Measurements from ENCODE around the gene NECAB3. TPM values are rescaled to one million over a fixed set of nuclear protein-coding genes. Genes with fewer than 3 reads are reported as not detected.

The NECAB3 gene
- total RNA-seq, 4 donors from 2014 or later: 30.6 to 71.9 (median 52.9) TPM

- H3K4me1 ChIP-seq: peaks cover 0 to 17% (median 4%) of the 10 kb centered on the region in 3 donors
- no peak overlapping the region for H3K4me3 ChIP-seq
- TF ChIP-seq EP300 (IDR thresholded peaks at IDR 0.05) (no peak), POLR2AphosphoS5 (IDR thresholded peaks at IDR 0.05) (no peak), POLR2A (IDR thresholded peaks at IDR 0.05) (no peak), CTCF (IDR thresholded peaks at IDR 0.05) (no peak)
- 93% methylated on average over 3 of the region's 8 CpGs; no CpG with 5 or more reads in 1 of the 2 donors for WGBS, 2 donors (ENCODE audit: low coverage in 1 of 2)
- ATAC-seq: no peak
- H3K27me3 ChIP-seq: no peaks in the 10 kb centered on the region
- H3K9me3 ChIP-seq: no peaks in the 10 kb centered on the region
- H3K36me3 ChIP-seq: peaks cover 0 to 49% of the 10 kb centered on the region in 2 donors
- no peak overlapping the region for H3K27ac ChIP-seq
These were observed 15.7 kb downstream of the NECAB3 start for GRCh38 chr20:33658510-33658909.

DNA sequence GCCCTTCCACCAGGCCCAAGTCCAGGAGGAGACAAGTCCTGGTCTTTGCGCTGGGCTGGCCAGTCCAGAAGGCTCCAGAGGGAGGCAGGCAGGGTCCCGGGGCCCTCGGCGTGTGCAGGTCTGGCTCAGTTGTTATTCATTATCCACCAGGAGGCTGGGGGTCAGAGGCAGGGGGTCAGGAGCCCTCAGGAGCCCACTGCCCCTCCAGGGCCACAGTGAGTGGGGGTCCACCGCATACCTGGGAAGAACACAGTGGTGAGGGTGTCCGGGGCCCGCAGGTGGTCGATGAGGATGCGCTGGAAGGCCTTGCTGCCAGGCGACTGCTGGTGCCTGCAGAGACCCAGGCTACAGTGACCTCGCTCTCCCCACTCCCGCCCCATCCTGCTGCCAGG, 16.5 kb downstream of the NECAB3 start:
- no peak for ATAC-seq
- no peak overlapping the region for H3K27ac ChIP-seq
- H3K9me3 ChIP-seq: no peaks in the 10 kb centered on the region
- WGBS, 2 donors (ENCODE audit: low coverage in 1 of 2): 88% methylated on average over 1 of the region's 12 CpGs; no CpG with 5 or more reads in 1 of the 2 donors
- peaks cover 0 to 19% (median 9%) of the 10 kb centered on the region in 3 donors for H3K4me1 ChIP-seq
- no peak overlapping the region for H3K4me3 ChIP-seq
- H3K36me3 ChIP-seq: peaks cover 0 to 49% of the 10 kb centered on the region in 2 donors
- TF ChIP-seq CTCF (IDR thresholded peaks at IDR 0.05) (no peak), POLR2A (IDR thresholded peaks at IDR 0.05) (no peak), POLR2AphosphoS5 (IDR thresholded peaks at IDR 0.05) (no peak), EP300 (IDR thresholded peaks at IDR 0.05) (no peak)
- H3K27me3 ChIP-seq: no peaks in the 10 kb centered on the region

- no peak for ATAC-seq
- H3K36me3 ChIP-seq: peaks cover 0 to 49% of the 10 kb centered on the region in 2 donors
- H3K27me3 ChIP-seq: no peaks in the 10 kb centered on the region
- peaks cover 0 to 15% (median 9%) of the 10 kb centered on the region in 3 donors for H3K4me1 ChIP-seq
- no peaks in the 10 kb centered on the region for H3K9me3 ChIP-seq
- H3K4me3 ChIP-seq: no peak overlapping the region
- H3K27ac ChIP-seq: no peak overlapping the region
- no peak for TF ChIP-seq CTCF (IDR thresholded peaks at IDR 0.05)
- no peak for TF ChIP-seq EP300 (IDR thresholded peaks at IDR 0.05)
- no peak for TF ChIP-seq POLR2A (IDR thresholded peaks at IDR 0.05)
- TF ChIP-seq POLR2AphosphoS5 (IDR thresholded peaks at IDR 0.05): no peak
- WGBS, 2 donors (ENCODE audit: low coverage in 1 of 2): 83% methylated on average over 3 of the region's 17 CpGs; no CpG with 5 or more reads in 1 of the 2 donors
These were observed 17.2 kb downstream of the NECAB3 start for GRCh38 chr20:33656783-33657703.

DNA sequence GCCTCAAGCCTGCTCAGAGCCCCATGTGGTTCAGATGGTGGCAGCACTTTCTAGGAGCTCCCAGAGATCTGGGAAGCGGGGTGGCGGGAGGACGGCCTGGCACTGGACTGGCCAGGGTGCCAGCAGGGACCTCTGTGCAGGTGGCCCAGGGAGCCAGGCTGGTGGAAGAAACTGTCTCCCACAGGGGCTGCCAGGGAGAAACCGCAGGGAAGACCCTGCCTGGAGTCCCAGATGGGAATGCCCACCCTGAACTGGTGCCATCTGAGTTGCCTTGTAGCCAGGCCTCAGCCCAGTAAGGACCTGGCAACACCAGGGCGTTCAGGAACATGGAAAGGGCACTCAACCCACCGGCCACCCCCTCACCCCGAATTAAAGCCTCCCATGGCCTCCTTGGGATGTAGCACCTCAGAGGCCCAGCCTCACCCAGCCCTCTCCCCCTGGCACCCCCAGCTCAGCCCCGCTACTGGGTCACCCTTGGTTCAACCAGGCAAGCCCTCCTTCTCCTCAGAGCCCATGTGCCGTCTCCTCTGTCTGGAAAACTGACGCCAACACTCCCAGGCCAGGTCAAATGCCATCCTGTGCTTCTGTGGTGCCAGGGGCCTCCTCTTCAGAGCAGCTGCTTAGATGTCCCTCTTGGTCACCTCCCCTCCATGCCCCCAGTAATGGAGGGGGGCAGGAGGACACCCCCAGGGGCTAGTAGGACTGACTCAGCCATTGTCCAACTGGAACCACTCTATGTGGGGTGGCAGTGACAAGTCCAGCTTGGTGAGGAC, 18.0 kb downstream of the NECAB3 start:
- 84% methylated on average over 2 of the region's 10 CpGs; no CpG with 5 or more reads in 1 of the 2 donors for WGBS, 2 donors (ENCODE audit: low coverage in 1 of 2)
- peaks cover 0 to 49% of the 10 kb centered on the region in 2 donors for H3K36me3 ChIP-seq
- no peaks in the 10 kb centered on the region for H3K9me3 ChIP-seq
- no peak overlapping the region for H3K4me3 ChIP-seq
- no peak for ATAC-seq
- no peaks in the 10 kb centered on the region for H3K27me3 ChIP-seq
- TF ChIP-seq EP300 (IDR thresholded peaks at IDR 0.05) (no peak), POLR2AphosphoS5 (IDR thresholded peaks at IDR 0.05) (no peak), CTCF (IDR thresholded peaks at IDR 0.05) (no peak), POLR2A (IDR thresholded peaks at IDR 0.05) (no peak)
- H3K4me1 ChIP-seq: peaks cover 0 to 14% (median 9%) of the 10 kb centered on the region in 3 donors
- H3K27ac ChIP-seq: no peak overlapping the region
